Activated CD8-positive, alpha-beta T cell treated with anti-CD3 and anti-CD28 coated beads for 36 hours (primary cell): Measurements from ENCODE around the gene ITIH4. TPM values are rescaled to one million over a fixed set of nuclear protein-coding genes. Genes with fewer than 3 reads are reported as not detected.

Experiments used
- ATAC-seq: fragments of 200-7000 bp; cut with Tn5 transposase; one replicate; pipeline ENCODE4 v1.10.0; 2021; ENCODE audit warnings: mild to moderate bottlenecking, moderate library complexity
- CTCF ChIA-PET: fragments of 350-600 bp; sonication (Branson Sonifier 250); formaldehyde crosslinking; loops from one replicate; lab custom pipeline; 2021; ENCODE audit warnings: antibody characterized with exemption; lab: Charles Lee
- POLR2A ChIA-PET: fragments of 350-600 bp; sonication (Branson Sonifier 250); formaldehyde crosslinking; loops from one replicate; lab custom pipeline; 2021; ENCODE audit warnings: antibody characterized with exemption; lab: Charles Lee
- DNase-seq: peaks from one replicate; pipeline ENCODE4 v3.0.0-alpha.2; 2020
- H3K27ac Mint-ChIP-seq: one replicate; pipeline ENCODE4 v1.8.0; 2021; ENCODE audit warnings: mild to moderate bottlenecking, mixed read lengths
- H3K27me3 Mint-ChIP-seq: one replicate; pipeline ENCODE4 v1.8.0; 2021; ENCODE audit warnings: mixed read lengths
- H3K36me3 Mint-ChIP-seq: one replicate; pipeline ENCODE4 v1.8.0; 2021; ENCODE audit warnings: low read depth, mixed read lengths
- H3K4me1 Mint-ChIP-seq: one replicate; pipeline ENCODE4 v1.8.0; 2021; ENCODE audit warnings: low read depth, mixed read lengths
- H3K4me3 Mint-ChIP-seq: one replicate; pipeline ENCODE4 v1.8.0; 2021; ENCODE audit warnings: mild to moderate bottlenecking, moderate library complexity, mixed read lengths
- H3K9me3 Mint-ChIP-seq: one replicate; pipeline ENCODE4 v1.8.0; 2021; ENCODE audit warnings: mixed read lengths
- CTCF ChIP-seq: fragments of 200-600 bp; IDR thresholded peaks from one replicate; pipeline ENCODE4 v1.8.0; 2022; ENCODE audit warnings: antibody characterized with exemption, mild to moderate bottlenecking
- intact Hi-C: fragments of 100-400 bp; cut with micrococcal nuclease; formaldehyde crosslinking; loops from one replicate; pipeline ENCODE4 v1.10.0; 2022
- total RNA-seq, 2 experiments: library from RNA; stranded (reverse); gene quantifications; one replicate each; pipeline ENCODE4 v1.2.3, GENCODE V29; 2021

Gene ITIH4
- total RNA-seq, 2 experiments from 2014 or later, result 3.9 to 5.5 TPM

- no peaks in the 10 kb centered on the region for H3K9me3 Mint-ChIP-seq
- no peaks in the 10 kb centered on the region for H3K4me1 Mint-ChIP-seq
- no peak overlapping the region for H3K4me3 Mint-ChIP-seq
- no peak for TF ChIP-seq CTCF
- H3K36me3 Mint-ChIP-seq, result peaks cover 2% of the 10 kb centered on the region
- CTCF ChIA-PET, result interaction anchor here (1.2 to 3.6 kb wide), 5 partner anchors 10 to 138 kb away, joined by 3 to 11 read pairs (median 5); no protein-coding TSS in a partner anchor
- ATAC-seq, result no peak
- POLR2A ChIA-PET, result no interaction called here
- H3K27ac Mint-ChIP-seq, result no peak overlapping the region
- intact Hi-C loops, result no loop called here
- no peaks in the 10 kb centered on the region for H3K27me3 Mint-ChIP-seq
- DNase-seq, result no peak
These were observed 17.3 kb upstream of the ITIH4 start for GRCh38 chr3:52847726-52848125.

- Mint-ChIP-seq H3K27ac (no peak overlapping the region), H3K4me1 (no peaks in the 10 kb centered on the region), H3K4me3 (no peak overlapping the region), H3K9me3 (no peaks in the 10 kb centered on the region), H3K36me3 (peaks cover 2% of the 10 kb centered on the region), H3K27me3 (no peaks in the 10 kb centered on the region)
- POLR2A ChIA-PET, result no interaction called here
- no peak for DNase-seq
- no peak for TF ChIP-seq CTCF
- ATAC-seq, result no peak
- intact Hi-C loops, result no loop called here
- CTCF ChIA-PET, result interaction anchor here (1.6 to 3.6 kb wide), 3 partner anchors 27 to 139 kb away, joined by 3 to 11 read pairs (median 3); no protein-coding TSS in a partner anchor
These were observed 16.8 kb upstream of the ITIH4 start for GRCh38 chr3:52847241-52847640.

- DNase-seq (no peak), ATAC-seq (no peak)
- Mint-ChIP-seq H3K4me1 (no peaks in the 10 kb centered on the region), H3K9me3 (no peaks in the 10 kb centered on the region), H3K27me3 (no peaks in the 10 kb centered on the region), H3K4me3 (no peak overlapping the region), H3K36me3 (peaks cover 2% of the 10 kb centered on the region), H3K27ac (no peak overlapping the region)
- intact Hi-C loops, result no loop called here
- TF ChIP-seq CTCF, result no peak
- POLR2A ChIA-PET, result interaction anchor here (0.6 kb wide), 1 partner anchor 75 kb away, joined by 3 read pairs; no protein-coding TSS in a partner anchor
- CTCF ChIA-PET, result interaction anchor here (0.6 to 3.6 kb wide), 14 partner anchors 9 to 349 kb away, joined by 3 to 11 read pairs (median 3); no protein-coding TSS in a partner anchor
These were observed 16.0 kb upstream of the ITIH4 start for GRCh38 chr3:52846432-52846965.

GRCh38 chr3:52845691-52846431, 15.4 kb upstream of the ITIH4 start:
- DNase-seq (peak; percentile 39), ATAC-seq (no peak)

More at GRCh38 chr3:52845691-52846431, 15.4 kb upstream of the ITIH4 start:
- Mint-ChIP-seq H3K4me1 (no peaks in the 10 kb centered on the region), H3K4me3 (no peak overlapping the region), H3K27me3 (no peaks in the 10 kb centered on the region), H3K36me3 (peaks cover 4% of the 10 kb centered on the region), H3K9me3 (no peaks in the 10 kb centered on the region), H3K27ac (no peak overlapping the region)
- ChIA-PET CTCF (interaction anchor here (0.9 to 3.6 kb wide), 14 partner anchors 8 to 349 kb away, joined by 3 to 11 read pairs (median 3); no protein-coding TSS in a partner anchor), POLR2A (no interaction called here)
- peak; percentile 54 for TF ChIP-seq CTCF
- intact Hi-C loops, result no loop called here
